ENCODE measurements around the gene UBAC2.
"Not testable (repeated sequence)": the region's sequence is repeated elsewhere in the genome, so short reads cannot be mapped to it uniquely, and the experiment has no call there.

Gene UBAC2

DNA sequence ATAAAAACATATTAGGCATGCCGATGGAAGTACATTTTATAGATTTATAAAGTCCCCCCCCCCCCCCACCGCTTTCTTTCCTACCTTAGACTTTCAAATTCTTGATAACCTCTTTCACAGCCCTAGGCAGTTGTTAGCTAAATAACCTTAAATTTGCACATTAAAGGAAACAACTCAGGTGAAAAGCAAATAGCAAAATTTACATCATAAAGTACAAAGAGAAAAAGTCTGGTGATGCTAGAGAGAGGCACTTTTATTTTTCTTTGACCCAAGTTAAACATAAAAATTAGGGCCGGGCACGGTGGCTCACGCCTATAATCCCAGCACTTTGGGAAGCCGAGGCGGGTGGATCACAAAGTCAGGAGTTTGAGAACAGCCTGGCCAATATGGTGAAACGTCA lies 15.0 kb upstream of the UBAC2 start:
- DNase-seq (ENCODE audit: low read depth, low spot score), result no peak

DNA sequence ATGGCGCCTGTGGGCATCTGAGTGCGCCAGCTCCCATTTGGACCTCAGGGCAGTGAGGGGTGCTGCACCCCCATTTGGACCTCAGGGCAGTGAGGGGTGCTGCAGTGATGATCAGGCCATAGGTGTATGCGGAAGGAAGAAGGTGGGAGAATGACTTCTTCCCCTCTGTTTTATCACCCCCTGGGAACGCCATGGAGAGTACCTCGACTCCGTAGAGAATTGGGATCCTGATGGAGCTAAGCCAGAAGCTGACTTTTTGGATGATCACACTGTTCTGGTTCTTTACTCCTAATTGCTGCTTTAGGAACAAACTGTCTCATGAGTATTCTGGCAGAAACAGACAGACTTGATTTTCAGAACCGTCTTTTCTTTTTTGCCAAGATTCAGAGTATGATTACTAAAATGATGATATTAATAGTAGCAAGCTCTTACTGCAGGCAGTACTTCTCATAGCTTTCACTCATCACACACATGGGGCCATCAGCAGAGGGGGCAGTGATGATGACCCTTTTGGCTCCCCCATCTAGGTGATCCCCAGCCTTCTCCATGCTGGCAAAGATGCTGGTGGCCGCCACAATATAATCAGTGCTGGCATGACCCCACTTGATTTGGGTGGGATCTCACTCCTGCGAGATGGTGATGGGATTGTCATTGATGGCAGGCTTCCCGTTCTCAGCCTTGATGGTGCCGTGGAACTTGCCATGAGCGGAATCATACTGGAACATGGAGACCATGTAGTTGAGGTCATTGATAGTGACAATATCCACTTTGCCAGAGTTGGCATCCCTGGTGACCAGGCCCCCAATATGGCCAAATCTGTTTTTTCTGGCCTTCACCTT lies 10.3 kb upstream of the UBAC2 start:
- DNase-seq (ENCODE audit: low read depth, low spot score), result no peak

- no peak for DNase-seq (ENCODE audit: low read depth, low spot score)
Observed at GRCh38 chr13:99191336-99191899, 9.2 kb upstream of the UBAC2 start.

GRCh38 chr13:99191900-99192399 lies 8.7 kb upstream of the UBAC2 start:
- DNase-seq (ENCODE audit: low read depth, low spot score), result no peak

GRCh38 chr13:99192480-99192879 lies 8.2 kb upstream of the UBAC2 start:
- no peak for DNase-seq (ENCODE audit: low read depth, low spot score)

- DNase-seq (ENCODE audit: low read depth, low spot score), result no peak
Observed at GRCh38 chr13:99193152-99193551, 7.5 kb upstream of the UBAC2 start.

DNA sequence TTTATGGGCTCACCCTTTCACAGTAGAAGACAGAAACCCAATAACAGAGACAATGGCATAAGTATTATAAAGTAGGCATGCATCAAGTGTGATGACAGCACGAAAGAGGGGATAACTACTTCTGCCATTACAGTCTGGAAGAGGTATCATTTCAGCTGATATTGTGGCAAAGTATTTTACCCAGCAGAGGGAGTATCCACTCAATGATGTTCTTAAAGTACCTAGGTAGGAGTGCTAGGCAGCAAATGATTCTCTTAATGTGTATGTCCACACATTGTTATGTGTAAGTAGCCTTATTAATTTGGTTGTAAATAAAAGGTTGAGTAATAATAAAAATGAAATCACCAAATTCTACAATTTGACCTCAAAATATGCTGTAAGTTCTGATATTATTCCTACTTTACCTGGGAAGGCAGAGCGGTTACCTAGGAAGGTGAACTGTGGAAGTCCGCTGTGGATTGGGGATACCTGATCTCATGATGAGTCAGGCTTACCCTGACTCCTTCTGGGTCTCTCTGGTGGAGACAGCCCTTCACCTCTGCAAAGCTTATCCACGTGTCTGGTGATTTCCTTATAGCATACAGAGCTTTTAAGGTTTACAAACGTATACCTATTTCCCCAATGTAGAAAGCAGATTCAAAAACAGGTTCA lies 4.1 kb upstream of the UBAC2 start:
- DNase-seq (ENCODE audit: low read depth, low spot score), result no peak

GRCh38 chr13:99197117-99197651 lies 3.5 kb upstream of the UBAC2 start:
- no peak for DNase-seq (ENCODE audit: low read depth, low spot score)

- no peak for DNase-seq (ENCODE audit: low read depth, low spot score)
Observed at GRCh38 chr13:99199541-99200431, 868 bp upstream of the UBAC2 start.

- no peak for DNase-seq (ENCODE audit: low read depth, low spot score)
Observed at GRCh38 chr13:99203601-99204579, 3.2 kb downstream of the UBAC2 start.

GRCh38 chr13:99205621-99206220 lies 5.1 kb downstream of the UBAC2 start:
- DNase-seq (ENCODE audit: low read depth, low spot score), result no peak

- DNase-seq (ENCODE audit: low read depth, low spot score), result no peak
Observed at GRCh38 chr13:99206226-99206625, 5.6 kb downstream of the UBAC2 start.

DNA sequence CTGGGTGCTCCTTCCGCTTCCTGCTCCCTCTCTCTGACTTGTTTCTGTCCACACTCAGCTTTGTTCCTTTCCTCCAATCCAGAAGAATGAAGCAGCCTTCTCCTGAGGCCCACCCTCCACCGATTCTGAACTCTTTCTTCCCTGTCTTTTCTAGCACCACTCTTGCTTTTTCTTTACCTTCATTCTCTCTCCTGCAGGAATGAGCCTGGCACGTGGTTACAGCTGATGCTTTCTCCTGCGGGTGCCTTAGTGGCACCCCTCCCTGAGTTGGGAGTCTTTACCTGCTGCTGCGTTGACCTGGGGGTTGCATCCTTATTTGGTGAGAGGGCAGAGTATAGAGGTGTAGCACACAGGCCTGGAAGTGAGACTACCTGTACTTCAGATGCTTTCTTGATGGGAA lies 6.2 kb downstream of the UBAC2 start:
- no peak for DNase-seq (ENCODE audit: low read depth, low spot score)

- no peak for DNase-seq (ENCODE audit: low read depth, low spot score)
Observed at GRCh38 chr13:99207511-99207910, 6.9 kb downstream of the UBAC2 start.

DNA sequence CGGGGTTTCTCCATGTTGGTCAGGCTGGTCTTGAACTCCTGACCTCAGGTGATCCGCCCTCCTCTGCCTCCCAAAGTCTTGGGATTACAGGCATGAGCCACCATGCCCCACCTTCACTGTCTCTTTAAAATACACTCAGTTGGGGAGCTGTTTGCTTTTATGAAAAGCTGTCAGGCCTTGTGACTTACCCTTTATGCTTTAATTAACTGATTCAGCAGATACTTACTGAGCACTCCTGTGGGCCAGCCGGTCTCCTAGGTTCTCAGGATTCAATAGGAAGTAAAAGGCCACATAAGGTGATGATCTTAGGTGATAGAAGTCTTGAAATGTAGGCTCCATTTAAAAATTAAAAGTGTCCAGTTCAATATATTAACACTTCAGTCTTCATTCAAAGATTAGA lies 7.5 kb downstream of the UBAC2 start:
- no peak for DNase-seq (ENCODE audit: low read depth, low spot score)

- DNase-seq (ENCODE audit: low read depth, low spot score), result no peak
Observed at GRCh38 chr13:99208845-99209527, 8.3 kb downstream of the UBAC2 start.

- not testable (repeated sequence) for DNase-seq (ENCODE audit: low read depth, low spot score)
Observed at GRCh38 chr13:99210627-99211026, 10.0 kb downstream of the UBAC2 start.

- no peak for DNase-seq (ENCODE audit: low read depth, low spot score)
Observed at GRCh38 chr13:99211421-99212035, 10.9 kb downstream of the UBAC2 start.

DNA sequence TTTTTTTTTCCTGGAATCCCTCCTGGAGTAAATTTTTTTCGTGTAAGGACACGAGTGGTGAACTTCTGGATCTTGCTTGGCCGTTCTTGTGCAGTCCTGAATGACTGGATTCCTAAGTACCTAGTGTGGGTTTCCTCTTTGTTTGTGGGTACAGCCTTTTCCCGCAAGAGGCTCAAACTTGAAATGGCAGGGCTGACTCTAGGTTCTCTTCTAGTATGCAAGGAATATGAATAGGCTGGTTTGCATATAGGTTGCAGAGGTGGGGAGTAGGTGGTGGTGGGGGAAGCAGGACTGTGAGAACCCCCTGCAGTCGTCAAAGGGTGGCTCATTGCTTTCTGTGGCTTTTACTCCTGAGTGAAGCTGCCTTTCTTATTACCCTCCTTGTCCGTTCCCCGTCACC lies 13.6 kb downstream of the UBAC2 start:
- no peak for DNase-seq (ENCODE audit: low read depth, low spot score)
